ENCODE measurements around the gene HORMAD2.

HORMAD2 gene

GRCh38 chr22:30079952-30080533 is at the start of gene HORMAD2:
Gene HORMAD2, plus strand, starts transcription at chr22:30080464. Its CDS starts 13,489 bp downstream, at chr22:30093953.
- Mint-ChIP-seq H3K36me3 (no peaks in the 10 kb centered on the region), H3K27me3 (peaks cover 10% of the 10 kb centered on the region), H3K27ac (no peak within 1 kb of the TSS), H3K4me1 (peaks cover 11% of the 10 kb centered on the region), H3K9me3 (peaks cover 5% of the 10 kb centered on the region), H3K4me3 (no peak within 1 kb of the TSS)
- CTCF ChIA-PET: interaction anchor here (1.3 kb wide), 1 partner anchor 75 kb away, joined by 3 read pairs; no protein-coding TSS in a partner anchor
- no peak for DNase-seq

- no peak for DNase-seq
- Mint-ChIP-seq H3K4me3 (no peak overlapping the region), H3K27ac (no peak overlapping the region), H3K27me3 (no peaks in the 10 kb centered on the region), H3K36me3 (peaks cover 8% of the 10 kb centered on the region), H3K9me3 (no peaks in the 10 kb centered on the region), H3K4me1 (peaks cover 11% of the 10 kb centered on the region)
- CTCF ChIA-PET: no interaction called here
Measured at GRCh38 chr22:30031328-30031727, 48.9 kb upstream of the HORMAD2 start.

- Mint-ChIP-seq H3K4me3 (no peak overlapping the region), H3K27ac (no peak overlapping the region), H3K4me1 (peaks cover 8% of the 10 kb centered on the region), H3K36me3 (peaks cover 4% of the 10 kb centered on the region), H3K9me3 (no peaks in the 10 kb centered on the region), H3K27me3 (no peaks in the 10 kb centered on the region)
- CTCF ChIA-PET: no interaction called here
- DNase-seq: no peak
Measured at GRCh38 chr22:30031764-30032455, 48.4 kb upstream of the HORMAD2 start.

GRCh38 chr22:30033137-30033536 is 47.1 kb upstream of the HORMAD2 start:
- no peak for DNase-seq
- CTCF ChIA-PET: no interaction called here
- no peak overlapping the region for H3K4me3 Mint-ChIP-seq
- no peaks in the 10 kb centered on the region for H3K9me3 Mint-ChIP-seq
- no peak overlapping the region for H3K27ac Mint-ChIP-seq
- no peaks in the 10 kb centered on the region for H3K27me3 Mint-ChIP-seq
- H3K36me3 Mint-ChIP-seq: no peaks in the 10 kb centered on the region
- H3K4me1 Mint-ChIP-seq: no peaks in the 10 kb centered on the region

GRCh38 chr22:30033901-30034300 is 46.4 kb upstream of the HORMAD2 start:
- H3K4me3 Mint-ChIP-seq: no peak overlapping the region
- no peaks in the 10 kb centered on the region for H3K4me1 Mint-ChIP-seq
- H3K36me3 Mint-ChIP-seq: no peaks in the 10 kb centered on the region
- CTCF ChIA-PET: interaction anchor here (0.7 kb wide), 1 partner anchor 86 kb away, joined by 3 read pairs; no protein-coding TSS in a partner anchor
- H3K27me3 Mint-ChIP-seq: no peaks in the 10 kb centered on the region
- H3K27ac Mint-ChIP-seq: no peak overlapping the region
- no peaks in the 10 kb centered on the region for H3K9me3 Mint-ChIP-seq
- DNase-seq: no peak

- H3K4me1 Mint-ChIP-seq: no peaks in the 10 kb centered on the region
- peaks cover 10% of the 10 kb centered on the region for H3K27me3 Mint-ChIP-seq
- no peak overlapping the region for H3K27ac Mint-ChIP-seq
- CTCF ChIA-PET: no interaction called here
- H3K36me3 Mint-ChIP-seq: no peaks in the 10 kb centered on the region
- no peaks in the 10 kb centered on the region for H3K9me3 Mint-ChIP-seq
- no peak overlapping the region for H3K4me3 Mint-ChIP-seq
- no peak for DNase-seq
Measured at GRCh38 chr22:30036656-30037055, 43.6 kb upstream of the HORMAD2 start.

GRCh38 chr22:30038219-30038618 is 42.0 kb upstream of the HORMAD2 start:
- H3K36me3 Mint-ChIP-seq: no peaks in the 10 kb centered on the region
- DNase-seq: no peak
- no peaks in the 10 kb centered on the region for H3K9me3 Mint-ChIP-seq
- no peak overlapping the region for H3K4me3 Mint-ChIP-seq
- H3K27ac Mint-ChIP-seq: no peak overlapping the region
- peaks cover 10% of the 10 kb centered on the region for H3K27me3 Mint-ChIP-seq
- CTCF ChIA-PET: interaction anchor here (1.0 kb wide), 1 partner anchor 42 kb away, joined by 4 read pairs; no protein-coding TSS in a partner anchor
- no peaks in the 10 kb centered on the region for H3K4me1 Mint-ChIP-seq

- CTCF ChIA-PET: no interaction called here
- DNase-seq: no peak
- no peak overlapping the region for H3K4me3 Mint-ChIP-seq
- H3K4me1 Mint-ChIP-seq: no peaks in the 10 kb centered on the region
- H3K27me3 Mint-ChIP-seq: peaks cover 10% of the 10 kb centered on the region
- H3K9me3 Mint-ChIP-seq: no peaks in the 10 kb centered on the region
- H3K27ac Mint-ChIP-seq: no peak overlapping the region
- H3K36me3 Mint-ChIP-seq: no peaks in the 10 kb centered on the region
Measured at GRCh38 chr22:30040499-30041260, 39.6 kb upstream of the HORMAD2 start.

GRCh38 chr22:30041475-30041874 is 38.8 kb upstream of the HORMAD2 start:
- no peak for DNase-seq
- peaks cover 3% of the 10 kb centered on the region for H3K4me1 Mint-ChIP-seq
- no peak overlapping the region for H3K4me3 Mint-ChIP-seq
- no peaks in the 10 kb centered on the region for H3K36me3 Mint-ChIP-seq
- CTCF ChIA-PET: no interaction called here
- H3K9me3 Mint-ChIP-seq: no peaks in the 10 kb centered on the region
- no peak overlapping the region for H3K27ac Mint-ChIP-seq
- peaks cover 10% of the 10 kb centered on the region for H3K27me3 Mint-ChIP-seq

- H3K36me3 Mint-ChIP-seq: no peaks in the 10 kb centered on the region
- no peak for DNase-seq
- H3K9me3 Mint-ChIP-seq: no peaks in the 10 kb centered on the region
- peaks cover 10% of the 10 kb centered on the region for H3K27me3 Mint-ChIP-seq
- CTCF ChIA-PET: no interaction called here
- no peak overlapping the region for H3K27ac Mint-ChIP-seq
- peaks cover 4% of the 10 kb centered on the region for H3K4me1 Mint-ChIP-seq
- no peak overlapping the region for H3K4me3 Mint-ChIP-seq
Measured at GRCh38 chr22:30041881-30042280, 38.4 kb upstream of the HORMAD2 start.

GRCh38 chr22:30043161-30043560 is 37.1 kb upstream of the HORMAD2 start:
- peaks cover 10% of the 10 kb centered on the region for H3K27me3 Mint-ChIP-seq
- DNase-seq: no peak
- no peaks in the 10 kb centered on the region for H3K36me3 Mint-ChIP-seq
- no peak overlapping the region for H3K4me3 Mint-ChIP-seq
- CTCF ChIA-PET: no interaction called here
- peaks cover 13% of the 10 kb centered on the region for H3K4me1 Mint-ChIP-seq
- no peak overlapping the region for H3K27ac Mint-ChIP-seq
- H3K9me3 Mint-ChIP-seq: no peaks in the 10 kb centered on the region

- no peak overlapping the region for H3K27ac Mint-ChIP-seq
- DNase-seq: no peak
- peaks cover 10% of the 10 kb centered on the region for H3K27me3 Mint-ChIP-seq
- no peaks in the 10 kb centered on the region for H3K36me3 Mint-ChIP-seq
- peaks cover 13% of the 10 kb centered on the region for H3K4me1 Mint-ChIP-seq
- CTCF ChIA-PET: no interaction called here
- no peak overlapping the region for H3K4me3 Mint-ChIP-seq
- H3K9me3 Mint-ChIP-seq: no peaks in the 10 kb centered on the region
Measured at GRCh38 chr22:30044369-30044768, 35.9 kb upstream of the HORMAD2 start.

GRCh38 chr22:30044881-30045493 is 35.3 kb upstream of the HORMAD2 start:
- peaks cover 13% of the 10 kb centered on the region for H3K4me1 Mint-ChIP-seq
- no peak overlapping the region for H3K4me3 Mint-ChIP-seq
- H3K9me3 Mint-ChIP-seq: no peaks in the 10 kb centered on the region
- H3K27ac Mint-ChIP-seq: no peak overlapping the region
- no peaks in the 10 kb centered on the region for H3K36me3 Mint-ChIP-seq
- DNase-seq: no peak
- CTCF ChIA-PET: no interaction called here
- H3K27me3 Mint-ChIP-seq: peaks cover 9% of the 10 kb centered on the region

GRCh38 chr22:30045494-30045887 is 34.8 kb upstream of the HORMAD2 start:
- Mint-ChIP-seq H3K4me3 (no peak overlapping the region), H3K4me1 (peaks cover 13% of the 10 kb centered on the region), H3K27ac (no peak overlapping the region), H3K27me3 (peaks cover 4% of the 10 kb centered on the region), H3K36me3 (no peaks in the 10 kb centered on the region), H3K9me3 (no peaks in the 10 kb centered on the region)
- CTCF ChIA-PET: no interaction called here
- no peak for DNase-seq
